K562 (cell line): ENCODE results near the gene HSPA1B. TPM values are rescaled to one million over a fixed set of nuclear protein-coding genes. Genes with fewer than 3 reads are reported as not detected.

Experiments used
- CXXC5 ChIP-seq: fragments of 250-450 bp; sonication (Bioruptor Pico); IDR thresholded peaks from 2 replicates; pipeline ENCODE4 v1.8.0; 2022; ENCODE audit warnings: inconsistent platforms, mild to moderate bottlenecking, moderate library complexity
- ELF4 ChIP-seq: fragments of 450-650 bp; formaldehyde crosslinking; IDR thresholded peaks from 2 replicates; pipeline ENCODE4 v1.4.0; 2022; ENCODE audit warnings: missing genetic modification characterization
- ETV6 ChIP-seq, 3 experiments: fragments of 150-350 bp in 1 of 3; sonication (generic) in 1 of 3; formaldehyde crosslinking in 1 of 3; IDR thresholded peaks; 2 replicates each; pipeline versions ENCODE4 v1.6.1 to v1.8.0; 2014 to 2022; ENCODE audit warnings: borderline replicate concordance in 2 of 3, low read depth in 2 of 3, antibody characterized with exemption in 1 of 3, low read length in 1 of 3, mild to moderate bottlenecking in 1 of 3, missing genetic modification reagents in 1 of 3
- HBP1 ChIP-seq: fragments of 450-650 bp; formaldehyde crosslinking; IDR thresholded peaks from 2 replicates; pipeline ENCODE4 v1.4.0; 2022; ENCODE audit warnings: missing genetic modification characterization
- HDAC6 ChIP-seq: IDR thresholded peaks from 2 replicates; pipeline ENCODE4 v1.6.1; 2012; ENCODE audit warnings: low read depth, mild to moderate bottlenecking, control low read depth, inconsistent platforms, low read length, moderate library complexity
- HNRNPL ChIP-seq: fragments of 200-400 bp; formaldehyde crosslinking; IDR thresholded peaks from 2 replicates; pipeline ENCODE4 v1.6.1; 2017; ENCODE audit warnings: low read depth, mild to moderate bottlenecking, low read length
- KAT8 ChIP-seq: fragments of 450-650 bp; IDR thresholded peaks from 2 replicates; pipeline ENCODE4 v1.6.1; 2016; ENCODE audit warnings: low read depth, mild to moderate bottlenecking
- MTA2 ChIP-seq: fragments of 450-650 bp; IDR thresholded peaks from 2 replicates; pipeline ENCODE4 v1.6.1; 2016; ENCODE audit warnings: low read depth
- NR2F6 ChIP-seq: fragments of 450-650 bp; formaldehyde crosslinking; IDR thresholded peaks from 2 replicates; pipeline ENCODE4 v1.4.0; 2020; ENCODE audit warnings: mild to moderate bottlenecking
- PBX2 ChIP-seq, 2 experiments: IDR thresholded peaks in 1 of 2; conservative IDR thresholded peaks in 1 of 2; 2 replicates each; pipeline ENCODE4 v1.6.1; 2016; ENCODE audit warnings: low read depth in 2 of 2, mild to moderate bottlenecking in 1 of 2, missing compliant biosample characterization in 1 of 2, missing genetic modification characterization in 1 of 2, moderate library complexity in 1 of 2
- RNF2 ChIP-seq: sonication (generic); IDR thresholded peaks from 2 replicates; pipeline ENCODE4 v1.6.1; 2016
- SIRT6 ChIP-seq: IDR thresholded peaks from one replicate; pipeline ENCODE4 v1.6.1; 2012; ENCODE audit warnings: low read depth, mild to moderate bottlenecking, control low read depth, inconsistent platforms, low read length, moderate library complexity
- SMAD4 ChIP-seq: fragments of 250-450 bp; sonication (Bioruptor Pico); conservative IDR thresholded peaks from 2 replicates; pipeline ENCODE4 v1.8.0; 2021; ENCODE audit warnings: inconsistent platforms, mild to moderate bottlenecking, moderate library complexity
- SMARCB1 ChIP-seq: IDR thresholded peaks from 2 replicates; pipeline ENCODE4 v1.6.1; 2011; ENCODE audit warnings: improper control_type of control experiment, low read depth; ENCODE audit not compliant: insufficient read length
- ZC3H8 ChIP-seq: fragments of 450-650 bp; IDR thresholded peaks from 2 replicates; pipeline ENCODE4 v1.6.1; 2017
- ZNF124 ChIP-seq: sonication (generic); formaldehyde crosslinking; IDR thresholded peaks from 2 replicates; pipeline ENCODE4 v1.8.1; 2022; ENCODE audit warnings: missing genetic modification reagents
- ZNF507 ChIP-seq: conservative IDR thresholded peaks from 2 replicates; pipeline ENCODE4 v1.6.1; 2017; ENCODE audit warnings: missing genetic modification characterization, missing compliant biosample characterization
- ZNF57 ChIP-seq: fragments of 450-650 bp; formaldehyde crosslinking; IDR thresholded peaks from 2 replicates; pipeline ENCODE4 v1.4.0; 2020; ENCODE audit warnings: mild to moderate bottlenecking, moderate library complexity
- ZNF584 ChIP-seq: fragments of 200-800 bp; sonication (Bioruptor generic); IDR thresholded peaks from 2 replicates; pipeline ENCODE4 v1.6.1; 2016; ENCODE audit warnings: low read depth, mild to moderate bottlenecking, missing genetic modification characterization, missing compliant biosample characterization
- ZNF780A ChIP-seq: fragments of 250-450 bp; sonication (Bioruptor Pico); IDR thresholded peaks from 2 replicates; pipeline ENCODE4 v1.5.0; 2021; ENCODE audit warnings: mild to moderate bottlenecking
- ZSCAN29 ChIP-seq: fragments of 450-650 bp; IDR thresholded peaks from 2 replicates; pipeline ENCODE4 v1.6.1; 2017
- polyA plus RNA-seq, 8 experiments: library from polyadenylated mRNA; depleted of rRNA in 4 of 8; stranded (reverse) in 5 of 8; unstranded in 3 of 8; fragments of >200 nt; fragmentation: Nextera tagmentation in 2 of 8; fragmentation: Illumina TruSeq in 1 of 8; extraction: Ambion mirVana in 2 of 8; extraction: Trizol in 1 of 8; gene quantifications; 2 replicates each; pipeline versions ENCODE4 v1.2.1 to v1.2.3, GENCODE V29; 2011 to 2014; ENCODE audit warnings: inconsistent platforms in 1 of 8, missing spikeins in 1 of 8
- total RNA-seq, 7 experiments: library from RNA; depleted of rRNA in 6 of 7; stranded (reverse); fragments of >200 nt in 6 of 7; fragmentation: Illumina TruSeq in 2 of 7; extraction: Trizol in 2 of 7; gene quantifications; 2 replicates each; pipeline versions ENCODE4 v1.2.1 to v1.2.3, GENCODE V29; 2011 to 2021; ENCODE audit warnings: low replicate concordance in 1 of 7
- TF ChIP-seq, protein P1 (sequence below): fragments of 450-650 bp; IDR thresholded peaks from 2 replicates; pipeline ENCODE4 v1.7.0; 2016; ENCODE audit warnings: borderline replicate concordance

Gene HSPA1B
- total and polyA plus RNA-seq, 9 of the 15 experiments (the other 6 are each of a cell fraction or from before 2014, with no cell fraction given): 0.27 to 227 (median 51.2) TPM

- TF ChIP-seq PBX2 (CRISPR knock-in tag; IDR thresholded peaks at IDR 0.05; ENCODE audit: low read depth): peak; percentile 92
- TF ChIP-seq PBX2 (tag; conservative IDR thresholded peaks at IDR 0.05; ENCODE audit: low read depth): peak; percentile 99
- no peak for TF ChIP-seq SMARCB1
- peak; percentile 79; the same call in 1 of the 2 replicates for TF ChIP-seq ZNF57 (CRISPR knock-in tag)
- TF ChIP-seq ZNF584: no peak
- TF ChIP-seq, protein P1, sequence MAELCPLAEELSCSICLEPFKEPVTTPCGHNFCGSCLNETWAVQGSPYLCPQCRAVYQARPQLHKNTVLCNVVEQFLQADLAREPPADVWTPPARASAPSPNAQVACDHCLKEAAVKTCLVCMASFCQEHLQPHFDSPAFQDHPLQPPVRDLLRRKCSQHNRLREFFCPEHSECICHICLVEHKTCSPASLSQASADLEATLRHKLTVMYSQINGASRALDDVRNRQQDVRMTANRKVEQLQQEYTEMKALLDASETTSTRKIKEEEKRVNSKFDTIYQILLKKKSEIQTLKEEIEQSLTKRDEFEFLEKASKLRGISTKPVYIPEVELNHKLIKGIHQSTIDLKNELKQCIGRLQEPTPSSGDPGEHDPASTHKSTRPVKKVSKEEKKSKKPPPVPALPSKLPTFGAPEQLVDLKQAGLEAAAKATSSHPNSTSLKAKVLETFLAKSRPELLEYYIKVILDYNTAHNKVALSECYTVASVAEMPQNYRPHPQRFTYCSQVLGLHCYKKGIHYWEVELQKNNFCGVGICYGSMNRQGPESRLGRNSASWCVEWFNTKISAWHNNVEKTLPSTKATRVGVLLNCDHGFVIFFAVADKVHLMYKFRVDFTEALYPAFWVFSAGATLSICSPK: no peak
- no peak for TF ChIP-seq SIRT6
- peak; percentile 89 for TF ChIP-seq ELF4 (CRISPR knock-in tag)
- no peak for TF ChIP-seq MTA2
- TF ChIP-seq ZSCAN29: no peak; the same call in 1 of the 2 replicates
- TF ChIP-seq HNRNPL: 0 out of 2 replicates have a peak, but pooled peaks have one; percentile 60
- TF ChIP-seq ZNF124 (CRISPR knock-in tag): no peak
- peak; percentile 93 for TF ChIP-seq HBP1 (CRISPR knock-in tag)
- TF ChIP-seq ZC3H8: peak; percentile 74; the same call in 1 of the 2 replicates
- no peak for TF ChIP-seq ZNF507 (tag)
- TF ChIP-seq SMAD4 (CRISPR knock-in tag): peak; percentile 87
- no peak for TF ChIP-seq ZNF780A (CRISPR knock-in tag)
- peak; percentile 78; the same call in 1 of the 2 replicates for TF ChIP-seq RNF2
- peak; percentile 73 for TF ChIP-seq CXXC5 (CRISPR knock-in tag)
- peak; percentile 92 for TF ChIP-seq NR2F6 (CRISPR knock-in tag)
- no peak; a peak in 1 of 4 replicates for TF ChIP-seq ETV6 (IDR thresholded peaks at IDR 0.05; ENCODE audit: borderline replicate concordance in 1 of 2, low read depth in 2 of 2, low read length in 1 of 2)
- 0 out of 2 replicates have a peak, but pooled peaks have one; percentile 44 for TF ChIP-seq ETV6 (CRISPR knock-in tag; IDR thresholded peaks at IDR 0.05; ENCODE audit: borderline replicate concordance)
- peak; percentile 93; the same call in 1 of the 2 replicates for TF ChIP-seq HDAC6
- TF ChIP-seq KAT8: no peak
Observed at GRCh38 chr6:31827286-31828079, at the start of gene HSPA1B (continued).
